H9 (cell line): ENCODE data around the gene SPARCL1. TPM values are rescaled to one million over a fixed set of nuclear protein-coding genes. Genes with fewer than 3 reads are reported as not detected.

Experiments used
- DNase-seq: peaks from one replicate; pipeline ENCODE4 v3.0.0-alpha.2; 2017
- H2AFZ ChIP-seq: one replicate; pipeline ENCODE4 v1.6.1; 2013; ENCODE audit warnings: mild to moderate bottlenecking, low read length, control low read depth, moderate library complexity
- H2AK5ac ChIP-seq: 2 replicates; pipeline ENCODE4 v1.6.1; 2013; ENCODE audit warnings: low read length, control low read depth, mixed read lengths; ENCODE audit not compliant: insufficient read length
- H2BK120ac ChIP-seq: one replicate; pipeline ENCODE4 v1.6.1; 2013; ENCODE audit warnings: low read depth, mild to moderate bottlenecking, low read length, control low read depth, inconsistent platforms; ENCODE audit not compliant: poor library complexity, severe bottlenecking
- H2BK12ac ChIP-seq: 2 replicates; pipeline ENCODE4 v1.6.1; 2013; ENCODE audit warnings: low read length, control low read depth, mixed read lengths, low read depth; ENCODE audit not compliant: insufficient read length
- H2BK15ac ChIP-seq: 2 replicates; pipeline ENCODE4 v1.6.1; 2013; ENCODE audit warnings: low read depth, low read length, control low read depth
- H2BK20ac ChIP-seq: one replicate; pipeline ENCODE4 v1.6.1; 2013; ENCODE audit warnings: low read depth, mild to moderate bottlenecking, low read length, control low read depth, inconsistent platforms; ENCODE audit not compliant: poor library complexity, severe bottlenecking
- H2BK5ac ChIP-seq: 2 replicates; pipeline ENCODE4 v1.6.1; 2013; ENCODE audit warnings: low read length, control low read depth, mixed read lengths; ENCODE audit not compliant: insufficient read length
- H3K14ac ChIP-seq: 2 replicates; pipeline ENCODE4 v1.6.1; 2013; ENCODE audit warnings: low read length, control low read depth; ENCODE audit not compliant: insufficient read depth
- H3K18ac ChIP-seq: 2 replicates; pipeline ENCODE4 v1.6.1; 2013; ENCODE audit warnings: low read depth, mild to moderate bottlenecking, mixed read lengths, low read length, control low read depth; ENCODE audit not compliant: insufficient read length
- H3K23ac ChIP-seq: 2 replicates; pipeline ENCODE4 v1.6.1; 2013; ENCODE audit warnings: low read length, control low read depth, mixed read lengths, low read depth; ENCODE audit not compliant: insufficient read length
- H3K23me2 ChIP-seq: 2 replicates; pipeline ENCODE4 v1.6.1; 2013; ENCODE audit warnings: low read depth, mild to moderate bottlenecking, mixed read lengths, low read length, control low read depth; ENCODE audit not compliant: insufficient read length, poor library complexity, severe bottlenecking
- H3K27ac ChIP-seq: 2 replicates; pipeline ENCODE4 v1.5.1; 2013; ENCODE audit warnings: low read length, control low read depth, mixed read lengths, low read depth; ENCODE audit not compliant: insufficient read length
- H3K27me3 ChIP-seq: 2 replicates; pipeline ENCODE4 v1.6.1; 2013; ENCODE audit warnings: low read length, control low read depth, inconsistent platforms; ENCODE audit not compliant: insufficient read depth
- H3K4ac ChIP-seq: 2 replicates; pipeline ENCODE4 v1.6.1; 2013; ENCODE audit warnings: low read depth, mild to moderate bottlenecking, control low read depth, inconsistent platforms, low read length, moderate library complexity
- H3K4me1 ChIP-seq: 2 replicates; pipeline ENCODE4 v1.6.1; 2013; ENCODE audit warnings: low read length, control low read depth, inconsistent platforms; ENCODE audit not compliant: insufficient read depth
- H3K4me2 ChIP-seq: 2 replicates; pipeline ENCODE4 v1.6.1; 2013; ENCODE audit warnings: low read length, control low read depth, mixed read lengths; ENCODE audit not compliant: insufficient read length, insufficient read depth
- H3K56ac ChIP-seq: 2 replicates; pipeline ENCODE4 v1.6.1; 2013; ENCODE audit warnings: low read depth, mild to moderate bottlenecking, mixed read lengths, low read length, control low read depth; ENCODE audit not compliant: insufficient read length
- H3K79me1 ChIP-seq: 2 replicates; pipeline ENCODE4 v1.6.1; 2013; ENCODE audit warnings: low read depth, mild to moderate bottlenecking, moderate library complexity, low read length, control low read depth, inconsistent platforms; ENCODE audit not compliant: insufficient read depth, poor library complexity, severe bottlenecking
- H3K79me2 ChIP-seq: 2 replicates; pipeline ENCODE4 v1.6.1; 2013; ENCODE audit warnings: low read length, control low read depth, inconsistent platforms; ENCODE audit not compliant: insufficient read depth
- H3K9ac ChIP-seq: 2 replicates; pipeline ENCODE4 v1.6.1; 2013; ENCODE audit warnings: low read length, control low read depth, mixed read lengths; ENCODE audit not compliant: insufficient read length; ENCODE audit errors: extremely low read depth
- H3K9me3 ChIP-seq: one replicate; pipeline ENCODE4 v1.6.1; 2013; ENCODE audit warnings: low read depth, low read length, inconsistent platforms; ENCODE audit not compliant: control insufficient read depth
- H3T11ph ChIP-seq: one replicate; pipeline ENCODE4 v1.6.1; 2013; ENCODE audit warnings: mild to moderate bottlenecking, low read length, control low read depth, inconsistent platforms
- H4K20me1 ChIP-seq: one replicate; pipeline ENCODE4 v1.6.1; 2013; ENCODE audit not compliant: control insufficient read depth, insufficient read length, insufficient read depth
- H4K5ac ChIP-seq: 2 replicates; pipeline ENCODE4 v1.6.1; 2013; ENCODE audit warnings: low read depth, mild to moderate bottlenecking, mixed read lengths, low read length, control low read depth; ENCODE audit not compliant: insufficient read length
- H4K8ac ChIP-seq: replicated peaks from 2 replicates; pipeline ENCODE4 v1.6.1; 2013; ENCODE audit warnings: low read length, control low read depth, mixed read lengths, low read depth; ENCODE audit not compliant: insufficient read length
- H4K91ac ChIP-seq: 2 replicates; pipeline ENCODE4 v1.6.1; 2013; ENCODE audit warnings: low read depth, mild to moderate bottlenecking, moderate library complexity, mixed read lengths, low read length, control low read depth; ENCODE audit not compliant: insufficient read length
- H3K27ac Mint-ChIP-seq, 3 experiments: 2 replicates in 2 of 3; 3 replicates in 1 of 3; pipeline ENCODE4 v1.8.0; 2020 to 2021; ENCODE audit warnings: mixed read lengths in 3 of 3, mild to moderate bottlenecking in 1 of 3, moderate library complexity in 1 of 3
- H3K27me3 Mint-ChIP-seq: 2 replicates; pipeline ENCODE4 v1.8.0; 2021; ENCODE audit warnings: low read depth, mild to moderate bottlenecking, moderate library complexity, mixed read lengths
- H3K36me3 Mint-ChIP-seq, 3 experiments: 2 replicates in 2 of 3; 3 replicates in 1 of 3; pipeline ENCODE4 v1.8.0; 2020 to 2021; ENCODE audit warnings: low read depth in 3 of 3, mixed read lengths in 3 of 3; ENCODE audit not compliant: insufficient read depth in 1 of 3
- H3K4me1 Mint-ChIP-seq, 2 experiments: 2 replicates each; pipeline ENCODE4 v1.8.0; 2020; ENCODE audit warnings: mixed read lengths in 2 of 2
- H3K4me3 Mint-ChIP-seq, 2 experiments: 2 replicates in 1 of 2; 3 replicates in 1 of 2; pipeline ENCODE4 v1.8.0; 2020 to 2021; ENCODE audit warnings: mild to moderate bottlenecking in 2 of 2, mixed read lengths in 2 of 2, moderate library complexity in 1 of 2
- H3K9me3 Mint-ChIP-seq, 2 experiments: 2 replicates in 1 of 2; 3 replicates in 1 of 2; pipeline ENCODE4 v1.8.0; 2020; ENCODE audit warnings: mild to moderate bottlenecking in 2 of 2, mixed read lengths in 2 of 2, moderate library complexity in 1 of 2
- CTCF ChIP-seq: fragments of 200-600 bp; sonication (generic); conservative IDR thresholded peaks from 3 replicates; pipeline ENCODE4 v1.8.0; 2021; ENCODE audit warnings: antibody characterized with exemption, mild to moderate bottlenecking
- WGBS: extraction: QIAGEN DNeasy Blood & Tissue Kit; methylation state at CpG from one replicate; pipeline ENCODE4 v1.1.7; 2013; ENCODE audit warnings: missing lambda C conversion rate, low lambda C conversion rate, mixed read lengths; ENCODE audit not compliant: insufficient read length; ENCODE audit errors: extremely low coverage; 5-methylcytosine and 5-hydroxymethylcytosine counted together
- total RNA-seq: library from RNA; stranded (reverse); gene quantifications from 2 replicates; pipeline ENCODE4 v1.2.1, GENCODE V29; 2021

Gene SPARCL1
- total RNA-seq, 1 experiment from 2014 or later: 0.17 TPM

DNA sequence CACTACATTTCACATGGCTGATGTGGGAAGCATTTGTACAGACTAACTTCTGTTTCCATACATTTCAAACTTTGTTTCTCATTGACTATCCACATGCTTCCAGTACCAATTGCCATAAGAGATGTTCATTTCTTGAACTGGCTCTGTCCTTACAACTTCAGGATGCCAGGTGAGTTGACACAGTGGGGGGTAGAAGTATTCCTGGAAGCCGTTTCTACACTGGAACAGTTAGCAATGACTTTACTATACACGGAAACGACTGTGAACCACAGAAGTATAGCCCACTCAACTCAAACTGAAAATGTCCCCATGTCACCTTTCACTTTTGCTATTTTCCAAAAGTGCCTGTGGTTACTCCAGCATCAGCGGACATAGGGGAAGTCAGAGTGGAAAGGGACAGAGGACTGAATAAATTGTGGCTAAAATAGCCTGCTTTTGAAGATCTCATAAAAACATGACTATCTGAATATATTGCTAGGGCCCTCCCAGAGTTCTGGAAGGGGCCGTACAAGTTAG lies 41.2 kb upstream of the SPARCL1 start:
- Histone ChIP-seq H2BK5ac (no peak overlapping the region), H4K20me1 (no peaks in the 10 kb centered on the region), H3K4ac (no peak overlapping the region), H3K14ac (no peak overlapping the region), H3K23me2 (no peaks in the 10 kb centered on the region), H2BK15ac (no peak overlapping the region), H3K4me1 (peaks cover 3% of the 10 kb centered on the region), H3K27me3 (no peaks in the 10 kb centered on the region), H2AK5ac (no peak overlapping the region), H3K79me2 (no peaks in the 10 kb centered on the region), H3K4me2 (no peak overlapping the region), H3K9me3 (no peaks in the 10 kb centered on the region), H4K8ac (no peak overlapping the region), H3K23ac (no peak overlapping the region), H3K18ac (no peak overlapping the region), H2AFZ (no peak overlapping the region), H4K5ac (no peak overlapping the region), H2BK120ac (no peak overlapping the region), H3K27ac (no peak overlapping the region), H2BK20ac (no peak overlapping the region), H3K9ac (no peak overlapping the region), H3T11ph (no peak overlapping the region), H2BK12ac (no peak overlapping the region), H3K56ac (no peak overlapping the region), H3K79me1 (no peaks in the 10 kb centered on the region), H4K91ac (no peak overlapping the region)
- peaks cover 13% of the 10 kb centered on the region in 2 experiments for H3K4me1 Mint-ChIP-seq
- H3K27ac Mint-ChIP-seq: no peak overlapping the region
- no peak overlapping the region for H3K4me3 Mint-ChIP-seq
- no CpG with 5 or more reads among the region's 5 CpGs for WGBS
- H3K27me3 Mint-ChIP-seq: no peaks in the 10 kb centered on the region
- peaks cover 0 to 4% (median 0%) of the 10 kb centered on the region in 3 experiments; a peak in 1 of 7 replicates for H3K36me3 Mint-ChIP-seq
- peaks cover 3 to 5% of the 10 kb centered on the region in 2 experiments; a peak in 2 of 5 replicates for H3K9me3 Mint-ChIP-seq
- no peak for DNase-seq
- no peak for TF ChIP-seq CTCF
